HFF-Myc (cell line): ENCODE data around the gene MTURN.
A peak's percentile ranks its signal among the peaks of the same experiment; 100 is the strongest.

Experiments
- DNase-seq: peaks from one replicate; pipeline ENCODE4 v3.0.0-alpha.2; 2011; ENCODE audit warnings: low read depth; ENCODE audit errors: extremely low read depth
- H3K4me3 ChIP-seq: replicated peaks from 2 replicates; pipeline ENCODE4 v1.5.1; 2011; ENCODE audit warnings: low read depth, mild to moderate bottlenecking, control low read depth, low read length
- TF ChIP-seq, protein P1 (sequence below): IDR thresholded peaks from 2 replicates; pipeline ENCODE4 v1.5.1; 2012; ENCODE audit warnings: mild to moderate bottlenecking, low read depth, low read length, control low read depth; ENCODE audit errors: missing control alignments

The MTURN gene

DNA sequence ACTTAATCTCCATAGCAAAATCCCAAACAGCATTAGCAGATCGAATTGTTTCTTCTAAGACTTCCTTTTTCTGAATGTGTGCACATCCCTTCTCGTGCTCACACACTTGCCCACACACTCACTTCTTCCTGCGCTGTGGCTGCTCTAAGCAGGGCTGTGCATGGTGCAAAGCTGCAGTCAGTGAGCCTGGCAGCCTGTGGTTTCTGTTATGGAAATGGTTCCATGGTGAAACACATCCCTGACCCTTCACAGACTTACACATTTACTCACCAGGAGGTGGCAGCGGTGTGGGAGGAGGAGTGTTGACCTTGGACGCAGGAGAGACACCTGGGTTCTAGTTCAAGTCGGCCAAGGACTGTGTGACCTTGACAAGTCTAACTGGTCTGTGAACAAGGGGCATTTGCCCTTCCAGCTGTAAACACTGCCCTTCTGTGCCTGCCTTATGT, 24.9 kb downstream of the MTURN start:
- H3K4me3 ChIP-seq: no peak overlapping the region
- TF ChIP-seq, protein P1, sequence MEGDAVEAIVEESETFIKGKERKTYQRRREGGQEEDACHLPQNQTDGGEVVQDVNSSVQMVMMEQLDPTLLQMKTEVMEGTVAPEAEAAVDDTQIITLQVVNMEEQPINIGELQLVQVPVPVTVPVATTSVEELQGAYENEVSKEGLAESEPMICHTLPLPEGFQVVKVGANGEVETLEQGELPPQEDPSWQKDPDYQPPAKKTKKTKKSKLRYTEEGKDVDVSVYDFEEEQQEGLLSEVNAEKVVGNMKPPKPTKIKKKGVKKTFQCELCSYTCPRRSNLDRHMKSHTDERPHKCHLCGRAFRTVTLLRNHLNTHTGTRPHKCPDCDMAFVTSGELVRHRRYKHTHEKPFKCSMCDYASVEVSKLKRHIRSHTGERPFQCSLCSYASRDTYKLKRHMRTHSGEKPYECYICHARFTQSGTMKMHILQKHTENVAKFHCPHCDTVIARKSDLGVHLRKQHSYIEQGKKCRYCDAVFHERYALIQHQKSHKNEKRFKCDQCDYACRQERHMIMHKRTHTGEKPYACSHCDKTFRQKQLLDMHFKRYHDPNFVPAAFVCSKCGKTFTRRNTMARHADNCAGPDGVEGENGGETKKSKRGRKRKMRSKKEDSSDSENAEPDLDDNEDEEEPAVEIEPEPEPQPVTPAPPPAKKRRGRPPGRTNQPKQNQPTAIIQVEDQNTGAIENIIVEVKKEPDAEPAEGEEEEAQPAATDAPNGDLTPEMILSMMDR: peak; percentile 37
- DNase-seq: no peak

DNA sequence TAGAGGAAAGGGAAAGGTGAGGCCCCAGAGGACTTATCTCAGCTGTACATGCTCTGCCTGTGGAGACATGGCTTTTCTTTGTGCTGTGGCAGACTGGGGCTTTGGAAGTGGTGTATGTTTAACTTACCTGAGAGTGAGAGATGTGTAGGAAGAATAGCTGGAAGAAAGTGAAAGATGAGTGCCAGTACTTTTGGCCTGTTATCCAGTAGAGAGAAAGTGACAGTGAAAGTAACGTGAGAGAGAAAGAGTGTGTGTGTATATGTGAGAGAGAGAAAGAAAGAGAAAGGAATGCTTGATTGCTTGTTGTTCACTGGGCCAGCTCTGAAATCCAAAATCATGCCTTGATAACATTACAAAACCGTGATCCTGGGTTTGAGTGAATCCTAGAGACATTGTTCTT, 25.5 kb downstream of the MTURN start:
- DNase-seq: no peak
- TF ChIP-seq, protein P1: no peak
- no peak overlapping the region for H3K4me3 ChIP-seq

DNA sequence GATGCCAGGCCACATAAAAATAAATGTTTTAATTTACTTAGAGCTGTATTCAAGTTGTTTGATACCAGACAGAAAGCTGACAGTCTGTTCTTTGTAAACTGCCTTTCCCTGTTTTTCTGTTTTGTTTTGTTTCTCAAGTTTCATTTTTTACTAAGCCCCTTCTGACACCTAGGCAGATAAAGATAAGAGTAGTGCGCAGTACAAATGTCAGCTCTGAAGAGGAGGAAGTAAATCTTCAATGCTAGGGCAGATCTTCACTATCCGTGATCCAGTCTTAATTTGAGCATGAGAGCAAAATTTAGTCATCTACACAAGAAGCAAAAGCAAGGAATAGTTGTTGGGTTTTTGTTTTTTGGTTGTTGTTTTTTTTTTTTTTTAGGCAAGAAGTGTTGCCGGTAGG, 27.3 kb downstream of the MTURN start:
- TF ChIP-seq, protein P1: no peak
- no peak overlapping the region for H3K4me3 ChIP-seq
- no peak for DNase-seq

DNA sequence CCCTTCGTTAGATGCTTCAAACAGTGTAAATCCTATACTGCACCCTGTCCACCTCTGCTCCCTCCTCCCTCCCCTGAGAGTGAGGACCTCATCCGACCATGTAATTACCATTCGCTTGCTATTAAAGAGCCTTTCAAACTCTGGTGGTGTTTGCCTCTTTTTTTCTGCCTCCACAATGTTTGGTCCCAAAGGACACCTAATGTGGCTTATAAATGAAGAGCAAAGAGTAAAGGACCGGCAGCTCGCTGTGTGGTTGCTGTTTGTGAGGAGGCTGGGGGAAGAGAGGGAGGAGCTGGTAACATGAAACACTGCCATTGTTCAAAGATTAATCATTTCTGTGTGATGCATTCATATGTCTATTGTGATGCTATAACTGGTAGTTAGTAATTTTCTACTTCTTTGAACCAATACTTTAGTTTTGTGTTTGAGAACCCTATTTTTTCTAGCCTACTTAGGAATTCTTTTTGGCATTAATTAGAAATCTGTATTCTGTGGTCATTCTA, 27.9 kb downstream of the MTURN start:
- no peak for DNase-seq
- H3K4me3 ChIP-seq: no peak overlapping the region
- TF ChIP-seq, protein P1: no peak

DNA sequence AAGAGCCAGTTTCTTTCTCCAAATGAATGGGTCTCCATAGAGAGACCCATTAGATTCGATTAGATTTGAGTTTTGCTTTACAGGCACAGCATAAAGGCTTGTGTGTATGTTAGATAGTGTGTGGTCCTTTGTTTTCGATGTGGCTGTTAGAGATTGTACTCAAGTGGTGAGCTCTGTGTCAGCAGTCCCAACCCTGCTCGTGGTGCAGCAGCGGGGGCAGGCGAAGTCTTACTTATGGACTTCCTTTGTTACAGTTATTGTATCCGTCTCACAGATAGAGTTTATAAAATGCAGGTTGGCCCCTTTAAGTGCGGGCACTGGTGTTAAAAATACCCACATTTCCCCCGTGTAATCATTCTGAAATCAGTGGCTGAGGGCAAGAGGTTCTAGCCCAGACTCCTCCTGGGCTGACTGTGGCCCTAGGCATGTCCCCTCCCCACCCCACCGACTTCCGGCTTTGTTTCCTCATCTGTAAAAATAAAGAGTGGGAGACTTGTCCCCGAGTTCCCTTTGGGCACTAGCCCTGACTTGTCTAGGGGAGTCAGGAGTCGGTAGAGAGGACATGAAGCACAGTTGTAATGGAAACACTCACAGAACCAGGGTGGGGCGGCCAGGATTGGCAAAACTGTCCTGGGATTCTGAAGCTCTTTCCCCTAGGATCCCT, 28.6 kb downstream of the MTURN start:
- TF ChIP-seq, protein P1: no peak
- H3K4me3 ChIP-seq: no peak overlapping the region
- no peak for DNase-seq

DNA sequence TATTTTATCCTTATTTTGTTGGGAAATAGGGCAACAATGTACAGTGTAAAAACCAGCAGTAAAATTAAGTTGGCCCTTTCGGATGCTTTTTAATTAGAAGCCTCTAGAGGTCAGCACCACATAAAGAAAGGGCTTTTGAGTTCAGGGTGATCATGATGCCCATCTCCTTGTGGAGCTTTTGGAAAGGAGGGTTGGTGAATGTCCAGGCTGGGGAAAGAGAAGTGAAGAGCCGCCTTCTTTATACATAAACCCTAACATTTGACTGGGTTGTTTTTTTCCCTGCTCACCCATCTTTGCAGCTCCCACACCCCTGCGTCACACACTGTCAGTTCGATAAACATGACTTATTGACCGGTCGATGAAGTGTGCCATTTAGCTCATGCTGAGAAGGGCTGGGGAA, 29.8 kb downstream of the MTURN start:
- no peak for DNase-seq
- TF ChIP-seq, protein P1: peak; percentile 44
- H3K4me3 ChIP-seq: no peak overlapping the region

DNA sequence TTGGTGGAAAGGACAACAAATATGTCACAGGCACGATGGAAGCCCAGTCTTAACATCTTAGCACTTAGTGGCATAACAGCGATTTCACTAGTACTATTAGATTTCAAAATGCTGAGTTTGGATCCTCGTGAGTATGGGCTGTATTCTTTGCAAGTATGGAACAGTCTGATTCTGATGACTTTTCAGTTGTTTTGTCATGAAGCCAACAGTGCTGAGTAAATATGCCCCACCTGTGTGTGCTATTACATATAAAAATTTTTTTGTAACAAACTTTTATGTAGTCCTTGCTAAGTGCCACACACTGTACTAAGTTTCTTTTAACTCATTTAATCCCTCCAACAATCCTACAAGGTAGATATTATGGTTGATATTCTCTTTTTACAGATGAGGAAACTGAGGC, 30.8 kb downstream of the MTURN start:
- no peak for DNase-seq
- TF ChIP-seq, protein P1: no peak
- no peak overlapping the region for H3K4me3 ChIP-seq
